Measurements from ENCODE around the gene LYPD6. TPM values are rescaled to one million over a fixed set of nuclear protein-coding genes. Genes with fewer than 3 reads are reported as not detected.

LYPD6 gene
- total RNA-seq, 3 donors from 2014 or later, result 0.16 to 17.7 (median 3.9) TPM

DNA sequence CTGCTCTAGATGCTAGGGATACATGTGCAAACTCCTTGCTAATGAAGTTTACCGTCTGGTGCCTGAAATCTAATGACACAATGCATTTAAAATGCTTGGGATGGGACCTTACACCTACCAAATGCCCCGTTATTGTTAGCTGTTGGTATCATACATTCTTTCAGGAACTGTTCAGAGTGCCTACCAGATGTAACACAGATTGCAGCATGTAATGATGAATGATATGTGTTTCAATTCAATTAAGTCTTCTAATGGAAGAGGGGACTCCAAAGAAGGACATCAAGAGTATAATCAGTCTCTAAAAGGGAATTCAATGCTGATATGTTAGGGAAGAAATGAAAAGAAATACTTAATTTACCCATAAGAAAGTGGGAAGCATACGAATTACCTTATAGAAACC, 3.2 kb downstream of the LYPD6 start:
- TF ChIP-seq POLR2AphosphoS5 (IDR thresholded peaks at IDR 0.05) (no peak), POLR2A (IDR thresholded peaks at IDR 0.05) (no peak)
- TF ChIP-seq, protein P1, sequence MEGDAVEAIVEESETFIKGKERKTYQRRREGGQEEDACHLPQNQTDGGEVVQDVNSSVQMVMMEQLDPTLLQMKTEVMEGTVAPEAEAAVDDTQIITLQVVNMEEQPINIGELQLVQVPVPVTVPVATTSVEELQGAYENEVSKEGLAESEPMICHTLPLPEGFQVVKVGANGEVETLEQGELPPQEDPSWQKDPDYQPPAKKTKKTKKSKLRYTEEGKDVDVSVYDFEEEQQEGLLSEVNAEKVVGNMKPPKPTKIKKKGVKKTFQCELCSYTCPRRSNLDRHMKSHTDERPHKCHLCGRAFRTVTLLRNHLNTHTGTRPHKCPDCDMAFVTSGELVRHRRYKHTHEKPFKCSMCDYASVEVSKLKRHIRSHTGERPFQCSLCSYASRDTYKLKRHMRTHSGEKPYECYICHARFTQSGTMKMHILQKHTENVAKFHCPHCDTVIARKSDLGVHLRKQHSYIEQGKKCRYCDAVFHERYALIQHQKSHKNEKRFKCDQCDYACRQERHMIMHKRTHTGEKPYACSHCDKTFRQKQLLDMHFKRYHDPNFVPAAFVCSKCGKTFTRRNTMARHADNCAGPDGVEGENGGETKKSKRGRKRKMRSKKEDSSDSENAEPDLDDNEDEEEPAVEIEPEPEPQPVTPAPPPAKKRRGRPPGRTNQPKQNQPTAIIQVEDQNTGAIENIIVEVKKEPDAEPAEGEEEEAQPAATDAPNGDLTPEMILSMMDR (IDR thresholded peaks at IDR 0.05), result no peak
- DNase-seq (ENCODE audit: low spot score in 2 of 2), result no peak
- intact Hi-C loops (cut with DNase I; ENCODE audit: low total_unique reads), result loop anchor here (5.0 kb wide), 2 partner anchors 1054 to 1544 kb away; no protein-coding TSS in a partner anchor
- Histone ChIP-seq H3K27me3 (no peaks in the 10 kb centered on the region), H3K27ac (no peak overlapping the region), H3K4me3 (no peak overlapping the region), H3K9me3 (no peaks in the 10 kb centered on the region), H3K4me1 (no peaks in the 10 kb centered on the region), H3K36me3 (no peaks in the 10 kb centered on the region)

DNA sequence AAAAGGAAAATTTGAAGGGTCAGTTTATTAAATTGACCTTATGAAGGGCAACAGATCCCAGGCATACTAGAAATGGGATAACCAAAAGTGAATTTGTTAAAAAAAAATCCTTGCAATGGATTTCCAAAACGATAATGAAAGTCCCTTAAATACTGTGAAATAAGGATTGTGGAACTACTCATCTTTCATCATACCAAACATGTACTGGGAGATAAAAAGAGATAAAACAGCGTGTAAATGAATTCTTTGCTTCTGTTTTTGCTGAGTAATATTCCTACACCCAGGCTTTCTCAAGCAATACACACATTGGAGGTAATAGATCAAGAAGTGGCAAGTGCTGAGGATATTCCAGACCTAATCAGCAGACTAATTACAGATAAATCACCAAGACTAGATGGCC, 3.8 kb downstream of the LYPD6 start:
- no peak for DNase-seq (ENCODE audit: low spot score in 2 of 2)
- no peaks in the 10 kb centered on the region for H3K27me3 ChIP-seq
- TF ChIP-seq POLR2AphosphoS5 (IDR thresholded peaks at IDR 0.05) (no peak), POLR2A (IDR thresholded peaks at IDR 0.05) (no peak)
- TF ChIP-seq, protein P1 (IDR thresholded peaks at IDR 0.05), result no peak
- no peaks in the 10 kb centered on the region for H3K4me1 ChIP-seq
- H3K4me3 ChIP-seq, result no peak overlapping the region
- H3K36me3 ChIP-seq, result no peaks in the 10 kb centered on the region
- intact Hi-C loops (cut with DNase I; ENCODE audit: low total_unique reads), result loop anchor here (5.0 kb wide), 2 partner anchors 1053 to 1543 kb away; no protein-coding TSS in a partner anchor
- no peak overlapping the region for H3K27ac ChIP-seq
- H3K9me3 ChIP-seq, result no peaks in the 10 kb centered on the region

DNA sequence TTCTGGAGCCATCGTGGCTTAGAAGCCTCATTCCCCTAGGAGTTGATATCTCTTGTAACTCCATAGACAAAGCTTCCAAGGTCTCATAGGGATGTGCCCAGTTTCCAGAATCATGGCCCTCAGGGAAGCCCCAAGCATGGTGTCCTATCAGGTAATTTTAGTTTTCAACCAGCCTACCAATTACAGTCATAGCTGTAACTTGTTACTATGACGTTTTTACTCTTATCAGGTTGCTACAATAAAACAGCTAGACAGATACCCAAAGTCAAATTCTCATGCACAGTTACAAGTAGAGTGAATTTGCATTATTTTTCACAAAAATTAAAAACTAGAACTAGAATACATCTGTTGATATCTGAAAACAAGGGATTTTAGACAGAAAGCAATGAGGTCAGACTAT, 8.9 kb downstream of the LYPD6 start:
- DNase-seq (ENCODE audit: low spot score in 2 of 2), result no peak
- intact Hi-C loops (cut with DNase I; ENCODE audit: low total_unique reads), result no loop called here
- TF ChIP-seq POLR2AphosphoS5 (IDR thresholded peaks at IDR 0.05), result no peak
- TF ChIP-seq, protein P1 (IDR thresholded peaks at IDR 0.05), result no peak
- TF ChIP-seq POLR2A (IDR thresholded peaks at IDR 0.05), result no peak

DNA sequence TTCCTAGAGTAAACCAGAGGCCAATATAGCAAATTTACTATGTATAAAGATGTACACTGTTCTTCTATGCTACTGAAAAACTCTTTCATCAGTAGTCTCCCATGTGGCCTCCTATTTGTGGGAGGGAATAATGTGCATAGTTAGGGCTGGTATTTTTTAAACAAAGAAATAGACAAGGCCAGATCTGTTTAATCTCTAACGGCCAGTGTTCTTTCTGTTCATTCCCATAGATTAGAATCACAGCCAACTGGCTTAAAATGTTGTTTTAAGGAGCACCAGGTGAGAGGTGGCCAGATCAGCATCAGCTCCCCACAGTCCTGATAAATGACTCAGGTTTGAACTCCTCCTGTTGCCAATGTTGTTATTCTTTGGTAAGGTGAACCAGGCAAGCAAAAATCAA, 12.1 kb downstream of the LYPD6 start:
- Histone ChIP-seq H3K36me3 (no peaks in the 10 kb centered on the region), H3K4me1 (no peaks in the 10 kb centered on the region), H3K9me3 (no peaks in the 10 kb centered on the region), H3K27me3 (no peaks in the 10 kb centered on the region), H3K27ac (no peak overlapping the region), H3K4me3 (no peak overlapping the region)
- TF ChIP-seq POLR2AphosphoS5 (IDR thresholded peaks at IDR 0.05) (no peak), POLR2A (IDR thresholded peaks at IDR 0.05) (no peak)
- TF ChIP-seq, protein P1 (IDR thresholded peaks at IDR 0.05), result no peak
- DNase-seq (ENCODE audit: low spot score in 2 of 2), result no peak
- intact Hi-C loops (cut with DNase I; ENCODE audit: low total_unique reads), result no loop called here

More for the DNA sequence above, 8.9 kb downstream of the LYPD6 start:
- no peak overlapping the region for H3K27ac ChIP-seq
- no peaks in the 10 kb centered on the region for H3K9me3 ChIP-seq
- H3K4me3 ChIP-seq, result no peak overlapping the region
- H3K36me3 ChIP-seq, result no peaks in the 10 kb centered on the region
- H3K4me1 ChIP-seq, result no peaks in the 10 kb centered on the region
- H3K27me3 ChIP-seq, result no peaks in the 10 kb centered on the region

DNA sequence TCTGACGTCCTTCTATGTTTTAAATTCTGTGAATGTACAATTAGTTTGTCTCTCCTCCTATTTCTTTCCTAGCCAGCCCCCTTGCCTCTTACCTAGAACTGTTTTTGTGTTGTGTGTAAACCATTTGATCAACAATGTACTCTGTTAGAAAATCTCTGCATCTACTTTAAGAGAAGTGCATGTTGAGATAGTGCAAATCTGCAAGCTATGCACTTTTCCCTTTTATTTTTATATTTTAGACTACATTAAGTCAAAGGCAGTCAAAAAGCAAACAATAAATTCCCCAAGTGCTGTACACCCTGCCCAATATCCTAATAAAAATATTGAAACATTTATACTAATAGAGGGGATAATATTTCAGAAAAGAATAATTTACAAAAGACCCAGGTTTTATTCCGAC, 13.7 kb downstream of the LYPD6 start:
- H3K9me3 ChIP-seq, result no peaks in the 10 kb centered on the region
- no peak for DNase-seq (ENCODE audit: low spot score in 2 of 2)
- intact Hi-C loops (cut with DNase I; ENCODE audit: low total_unique reads), result no loop called here
- no peaks in the 10 kb centered on the region for H3K4me1 ChIP-seq
- H3K36me3 ChIP-seq, result no peaks in the 10 kb centered on the region
- H3K4me3 ChIP-seq, result no peak overlapping the region
- TF ChIP-seq, protein P1 (IDR thresholded peaks at IDR 0.05), result no peak
- TF ChIP-seq POLR2A (IDR thresholded peaks at IDR 0.05) (no peak), POLR2AphosphoS5 (IDR thresholded peaks at IDR 0.05) (no peak)
- no peaks in the 10 kb centered on the region for H3K27me3 ChIP-seq
- H3K27ac ChIP-seq, result no peak overlapping the region
